VCaP (cell line): ENCODE data around the gene NUPR1.
"Not testable (repeated sequence)": the region's sequence is repeated elsewhere in the genome, so short reads cannot be mapped to it uniquely, and the experiment has no call there.

Source experiments
- H3K27ac ChIP-seq: fragments of 450-650 bp; 2 replicates; pipeline ENCODE4 v1.5.1; 2017
- TF ChIP-seq, protein P1 (sequence below): fragments of 450-650 bp; conservative IDR thresholded peaks from 2 replicates; pipeline ENCODE4 v1.5.1; 2017; ENCODE audit warnings: mild to moderate bottlenecking, moderate library complexity

Gene NUPR1

DNA sequence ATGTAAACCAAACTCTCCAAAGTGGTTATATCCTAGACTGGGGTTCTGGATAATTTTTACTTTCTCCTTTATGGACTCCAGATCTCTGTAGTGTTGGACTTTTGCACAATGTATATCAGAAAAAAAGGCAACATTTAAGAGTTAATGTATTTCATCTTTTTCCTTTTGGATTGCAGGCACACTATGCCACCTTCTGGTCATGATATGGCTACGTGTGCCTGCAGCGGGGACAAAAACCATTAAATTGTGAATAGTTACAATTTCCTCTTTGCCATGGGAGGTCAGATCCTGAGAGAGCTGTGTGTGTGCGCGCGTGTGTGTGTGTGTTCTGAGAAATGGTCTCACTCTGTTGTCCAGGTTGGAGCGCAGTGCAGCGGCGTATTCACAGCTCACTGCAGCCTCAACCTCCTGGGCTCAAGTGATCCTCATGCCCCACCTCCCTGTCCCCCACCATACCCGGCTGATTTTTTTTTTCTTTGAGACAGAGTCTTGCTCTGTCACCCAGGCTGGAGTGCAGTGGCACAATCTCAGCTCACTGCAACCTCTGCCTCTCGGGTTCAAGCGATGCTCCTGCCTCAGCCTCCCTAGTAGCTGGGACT, 10.6 kb upstream of the NUPR1 start:
- H3K27ac ChIP-seq, result peak overlapping the region; percentile 13; the same call in 1 of the 2 replicates
- TF ChIP-seq, protein P1, sequence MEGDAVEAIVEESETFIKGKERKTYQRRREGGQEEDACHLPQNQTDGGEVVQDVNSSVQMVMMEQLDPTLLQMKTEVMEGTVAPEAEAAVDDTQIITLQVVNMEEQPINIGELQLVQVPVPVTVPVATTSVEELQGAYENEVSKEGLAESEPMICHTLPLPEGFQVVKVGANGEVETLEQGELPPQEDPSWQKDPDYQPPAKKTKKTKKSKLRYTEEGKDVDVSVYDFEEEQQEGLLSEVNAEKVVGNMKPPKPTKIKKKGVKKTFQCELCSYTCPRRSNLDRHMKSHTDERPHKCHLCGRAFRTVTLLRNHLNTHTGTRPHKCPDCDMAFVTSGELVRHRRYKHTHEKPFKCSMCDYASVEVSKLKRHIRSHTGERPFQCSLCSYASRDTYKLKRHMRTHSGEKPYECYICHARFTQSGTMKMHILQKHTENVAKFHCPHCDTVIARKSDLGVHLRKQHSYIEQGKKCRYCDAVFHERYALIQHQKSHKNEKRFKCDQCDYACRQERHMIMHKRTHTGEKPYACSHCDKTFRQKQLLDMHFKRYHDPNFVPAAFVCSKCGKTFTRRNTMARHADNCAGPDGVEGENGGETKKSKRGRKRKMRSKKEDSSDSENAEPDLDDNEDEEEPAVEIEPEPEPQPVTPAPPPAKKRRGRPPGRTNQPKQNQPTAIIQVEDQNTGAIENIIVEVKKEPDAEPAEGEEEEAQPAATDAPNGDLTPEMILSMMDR, result peak; percentile 78

DNA sequence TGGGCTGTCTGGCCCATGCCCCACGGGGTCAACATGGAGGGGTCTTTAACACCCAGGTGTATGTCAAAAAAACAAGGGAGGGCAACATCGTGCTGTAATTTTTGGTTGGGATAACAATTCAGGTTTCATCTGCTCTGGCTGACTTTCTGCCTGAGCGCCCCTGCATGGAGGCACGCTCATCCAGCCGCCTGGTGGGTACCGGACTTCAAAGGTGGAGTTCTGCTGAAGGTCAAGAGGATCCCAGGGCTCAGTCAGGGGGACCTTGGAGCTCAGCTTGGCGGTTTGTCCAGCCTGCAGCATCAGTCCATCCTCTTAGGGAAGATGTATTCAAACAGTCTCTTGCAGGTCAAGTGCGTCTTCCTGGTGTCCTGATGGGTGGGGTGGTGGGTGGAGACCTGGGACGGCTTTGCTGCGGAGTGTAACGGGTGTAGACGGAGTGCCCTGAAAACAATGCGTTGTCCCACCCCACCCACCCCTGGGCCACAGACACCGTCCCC, 9.6 kb upstream of the NUPR1 start:
- TF ChIP-seq, protein P1, result no peak
- H3K27ac ChIP-seq, result no peak overlapping the region

DNA sequence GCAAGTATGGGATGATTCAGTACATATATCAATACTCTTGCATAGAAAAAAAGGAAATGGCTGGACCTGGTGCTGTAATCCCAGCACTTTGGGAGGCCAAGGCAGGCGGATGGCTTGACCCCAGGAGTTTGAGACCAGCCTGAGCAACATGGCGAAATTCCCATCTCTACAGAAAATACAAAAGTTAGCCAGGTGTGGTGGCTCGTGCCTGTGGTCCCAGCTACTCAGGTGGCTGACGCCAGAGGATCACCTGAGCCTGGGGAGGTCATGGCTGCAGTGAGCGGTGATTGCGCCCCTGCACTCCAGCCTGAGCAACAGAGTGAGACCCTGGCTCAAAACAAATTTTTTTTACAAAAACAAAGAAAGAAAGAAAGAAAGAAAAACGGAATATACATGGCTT, 7.9 kb upstream of the NUPR1 start:
- TF ChIP-seq, protein P1, result no peak
- peak overlapping the region; percentile 47 for H3K27ac ChIP-seq

DNA sequence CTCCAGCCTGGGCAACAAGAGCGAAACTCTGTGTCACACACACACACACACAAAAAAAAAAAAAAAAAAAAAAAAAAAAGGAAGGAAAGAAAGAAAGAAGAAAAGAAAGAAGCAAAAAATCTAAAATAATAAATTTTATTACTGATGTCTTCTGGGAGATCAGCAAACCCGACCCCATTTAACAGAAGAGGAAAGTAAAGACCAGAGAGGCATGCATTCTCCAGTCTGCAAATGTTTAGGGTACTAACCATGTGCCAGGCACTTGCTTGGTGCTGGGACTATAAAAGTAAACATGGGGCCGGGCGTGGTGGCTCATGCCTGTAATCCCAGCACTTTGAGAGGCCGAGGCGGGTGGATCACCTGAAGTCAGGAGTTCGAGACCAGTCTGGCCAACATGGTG, 7.2 kb upstream of the NUPR1 start:
- not testable (repeated sequence) for H3K27ac ChIP-seq

DNA sequence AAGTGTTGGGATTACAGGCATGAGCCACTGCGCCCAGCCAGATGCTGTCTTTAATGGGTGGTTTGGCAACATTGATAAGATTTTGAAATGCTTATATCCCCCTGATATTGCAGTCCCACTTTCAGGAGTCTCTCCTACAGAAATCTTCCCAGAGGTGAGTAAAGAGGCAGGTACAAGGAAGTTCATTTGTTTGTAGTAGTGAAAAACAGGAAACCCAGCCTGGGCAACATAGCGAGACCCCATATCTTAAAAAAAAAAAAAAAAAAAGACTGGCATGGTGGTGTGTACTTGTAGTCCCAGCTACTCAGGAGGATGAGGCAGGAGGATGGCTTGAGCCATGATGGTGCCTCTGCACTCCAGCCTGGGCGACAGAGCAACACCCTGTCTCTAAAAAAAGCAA, 6.2 kb upstream of the NUPR1 start:
- TF ChIP-seq, protein P1, result no peak
- H3K27ac ChIP-seq, result peak overlapping the region; percentile 94; the same call in 1 of the 2 replicates

DNA sequence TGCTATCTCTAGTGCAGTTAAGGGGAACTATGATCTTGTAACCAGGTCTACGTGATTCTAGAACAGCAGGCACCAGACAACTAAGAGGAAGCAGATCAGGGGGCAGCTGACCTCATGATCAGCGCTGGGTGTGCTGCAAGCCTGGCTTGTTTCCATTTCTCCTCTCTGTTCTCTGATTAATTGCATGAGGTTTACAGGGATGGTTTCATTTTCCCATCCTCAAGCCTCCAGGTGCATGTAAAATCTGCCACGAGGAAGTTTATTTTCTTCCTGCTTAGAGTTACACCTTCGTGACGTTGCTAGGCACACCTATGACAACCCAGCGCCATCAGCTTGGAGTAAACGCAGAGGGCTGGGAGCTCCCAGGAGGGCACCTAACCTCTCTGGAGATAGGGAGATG, 4.3 kb upstream of the NUPR1 start:
- TF ChIP-seq, protein P1, result no peak
- peak overlapping the region; percentile 94 for H3K27ac ChIP-seq

DNA sequence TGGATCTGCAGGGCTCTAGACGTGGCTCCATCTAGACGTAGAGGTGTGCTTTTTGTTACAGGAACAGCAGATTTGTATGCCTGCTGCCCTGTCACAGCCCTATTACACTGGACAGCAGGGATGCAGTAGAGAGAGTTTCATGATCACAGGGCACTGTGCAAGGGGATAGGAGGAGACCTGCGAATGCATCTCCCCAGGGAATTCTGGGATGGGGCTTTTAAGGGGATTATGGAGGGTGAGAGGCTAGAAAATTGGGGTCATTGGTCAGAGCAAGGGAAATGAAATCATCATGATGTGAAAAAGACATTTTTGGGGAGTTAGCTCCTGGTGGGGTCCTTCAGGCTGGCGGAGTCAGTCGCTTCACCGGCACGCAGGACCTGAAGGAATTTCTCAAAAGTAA, 3.9 kb upstream of the NUPR1 start:
- H3K27ac ChIP-seq, result peak overlapping the region; percentile 94
- TF ChIP-seq, protein P1, result no peak

DNA sequence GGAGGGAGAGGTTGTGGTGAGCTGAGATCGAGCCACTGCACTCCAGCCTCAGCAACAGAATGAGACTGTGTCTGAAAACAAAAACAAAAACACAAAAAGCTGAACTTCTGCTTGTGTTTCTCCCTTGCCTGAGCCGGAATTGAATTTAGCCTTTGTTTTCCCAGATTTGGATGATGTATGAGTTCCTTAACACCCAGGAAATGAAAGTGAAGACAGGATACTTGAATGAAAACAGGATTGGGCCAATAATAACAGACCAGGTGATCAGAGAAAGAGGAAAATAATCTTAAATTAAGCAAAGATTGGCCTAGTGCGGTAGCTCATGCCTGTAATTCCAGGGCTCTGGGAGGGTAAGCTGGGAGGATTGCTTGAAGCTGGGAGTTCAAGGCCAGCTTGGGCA, 1.6 kb upstream of the NUPR1 start:
- TF ChIP-seq, protein P1, result no peak
- peak overlapping the region; percentile 94 for H3K27ac ChIP-seq
